Measurements from ENCODE around the gene PJA2. TPM values are rescaled to one million over a fixed set of nuclear protein-coding genes. Genes with fewer than 3 reads are reported as not detected.

Gene PJA2
- total and polyA plus RNA-seq, 2 donors (not counting 1 experiment from before 2014, with no cell fraction given), result 21.3 to 90.4 TPM

DNA sequence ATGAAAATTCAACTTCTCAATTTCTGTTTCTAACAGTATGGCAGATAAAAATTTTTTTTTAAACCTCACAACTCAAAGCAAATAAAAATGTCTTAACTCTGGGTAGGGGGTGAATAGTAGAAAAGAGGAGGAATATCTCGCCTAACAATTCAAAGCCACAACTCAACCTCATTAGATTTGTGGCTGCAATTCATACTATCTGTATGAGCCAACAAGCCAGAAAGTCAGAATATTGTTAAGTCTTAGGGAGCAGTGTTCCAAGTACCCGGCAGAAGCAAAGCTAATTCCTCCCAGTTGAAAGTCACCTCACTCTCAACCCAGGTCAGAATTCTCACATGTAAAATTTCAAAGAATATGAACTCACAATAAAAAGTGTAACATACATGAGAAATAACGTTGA lies 15.0 kb downstream of the PJA2 start:
- no peak overlapping the region for H3K4me3 Mint-ChIP-seq
- no peak overlapping the region for H3K4me2 ChIP-seq (replicated peaks; ENCODE audit: low read depth, low read length, poor library complexity, severe bottlenecking)
- H3K36me3 ChIP-seq (replicated peaks in 1 of 2; ENCODE audit: control extremely low read depth in 1 of 2, control insufficient read depth in 1 of 2, extremely low read depth in 1 of 2, insufficient read depth in 2 of 2, low read length in 1 of 2), result peaks cover 4% of the 10 kb centered on the region in 2 experiments
- peaks cover 73% of the 10 kb centered on the region for H3K4me1 Mint-ChIP-seq
- TF ChIP-seq EZH2 (IDR thresholded peaks at IDR 0.05; ENCODE audit: borderline replicate concordance, insufficient read depth, low read depth, low read length, poor library complexity, severe bottlenecking), result no peak
- TF ChIP-seq, protein P1, sequence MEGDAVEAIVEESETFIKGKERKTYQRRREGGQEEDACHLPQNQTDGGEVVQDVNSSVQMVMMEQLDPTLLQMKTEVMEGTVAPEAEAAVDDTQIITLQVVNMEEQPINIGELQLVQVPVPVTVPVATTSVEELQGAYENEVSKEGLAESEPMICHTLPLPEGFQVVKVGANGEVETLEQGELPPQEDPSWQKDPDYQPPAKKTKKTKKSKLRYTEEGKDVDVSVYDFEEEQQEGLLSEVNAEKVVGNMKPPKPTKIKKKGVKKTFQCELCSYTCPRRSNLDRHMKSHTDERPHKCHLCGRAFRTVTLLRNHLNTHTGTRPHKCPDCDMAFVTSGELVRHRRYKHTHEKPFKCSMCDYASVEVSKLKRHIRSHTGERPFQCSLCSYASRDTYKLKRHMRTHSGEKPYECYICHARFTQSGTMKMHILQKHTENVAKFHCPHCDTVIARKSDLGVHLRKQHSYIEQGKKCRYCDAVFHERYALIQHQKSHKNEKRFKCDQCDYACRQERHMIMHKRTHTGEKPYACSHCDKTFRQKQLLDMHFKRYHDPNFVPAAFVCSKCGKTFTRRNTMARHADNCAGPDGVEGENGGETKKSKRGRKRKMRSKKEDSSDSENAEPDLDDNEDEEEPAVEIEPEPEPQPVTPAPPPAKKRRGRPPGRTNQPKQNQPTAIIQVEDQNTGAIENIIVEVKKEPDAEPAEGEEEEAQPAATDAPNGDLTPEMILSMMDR (IDR thresholded peaks at IDR 0.05), result no peak
- WGBS (ENCODE audit: insufficient coverage), result 40% methylated on average over 1 of the region's 3 CpGs
- H3K9me3 Mint-ChIP-seq (ENCODE audit: insufficient read depth), result no peaks in the 10 kb centered on the region
- H3K4me1 ChIP-seq (ENCODE audit: control insufficient read depth in 2 of 2, insufficient read depth in 2 of 2, low read length in 2 of 2), result peaks cover 11 to 24% of the 10 kb centered on the region in 2 donors
- H3K27ac ChIP-seq (ENCODE audit: low read length in 2 of 2), result no peak overlapping the region
- H4K20me1 ChIP-seq (ENCODE audit: control insufficient read depth, insufficient read depth, low read length, poor library complexity, severe bottlenecking), result peaks cover 89% of the 10 kb centered on the region
- intact Hi-C loops (cut with micrococcal nuclease), result no loop called here
- no peak overlapping the region for H3K27ac Mint-ChIP-seq
- ATAC-seq (ENCODE audit: low read depth) (no peak), DNase-seq (no peak)
- ChIA-PET POLR2A (no interaction called here), CTCF (no interaction called here)
- no peaks in the 10 kb centered on the region for H3K27me3 ChIP-seq (replicated peaks in 1 of 4; ENCODE audit: control extremely low read depth in 1 of 4, control insufficient read depth in 3 of 4, insufficient read depth in 4 of 4, low read length in 3 of 4)
- H3K27me3 Mint-ChIP-seq, result no peaks in the 10 kb centered on the region
- no peak overlapping the region for H3K4me3 ChIP-seq (ENCODE audit: control extremely low read depth in 1 of 5, extremely low read depth in 1 of 5, insufficient read depth in 1 of 5, low read depth in 2 of 5, low read length in 4 of 5)
- H3K9me3 ChIP-seq (ENCODE audit: control extremely low read depth in 1 of 3, control insufficient read depth in 2 of 3, insufficient read depth in 1 of 3, low read length in 2 of 3), result no peaks in the 10 kb centered on the region
- no peak overlapping the region for H2AFZ ChIP-seq (ENCODE audit: insufficient read depth, low read depth, low read length, poor library complexity, severe bottlenecking)
- H3K9ac ChIP-seq (ENCODE audit: low read length), result no peak overlapping the region
- H3K79me2 ChIP-seq (ENCODE audit: control insufficient read depth, insufficient read depth, low read length), result peaks cover 100% of the 10 kb centered on the region

DNA sequence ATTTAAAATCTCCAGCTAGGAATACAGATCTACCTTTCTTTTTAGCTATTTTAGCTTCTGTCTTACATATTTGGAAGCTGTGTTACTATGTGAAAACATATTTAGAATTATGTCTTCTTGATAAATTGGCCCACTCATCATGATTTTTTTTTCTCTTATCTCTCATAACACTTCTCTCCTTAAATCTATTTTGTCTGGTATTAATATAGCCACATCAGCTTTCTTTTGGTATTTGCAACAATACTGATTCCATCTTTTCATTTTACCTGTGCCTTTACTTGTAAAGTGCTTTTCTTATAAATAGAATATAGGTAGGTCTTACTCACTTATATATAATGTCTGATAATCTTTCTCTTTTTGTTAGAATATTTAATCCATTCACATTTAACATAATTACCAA lies 19.6 kb downstream of the PJA2 start:
- Histone ChIP-seq H2AFZ (ENCODE audit: insufficient read depth, low read depth, low read length, poor library complexity, severe bottlenecking) (no peak overlapping the region), H4K20me1 (ENCODE audit: control insufficient read depth, insufficient read depth, low read length, poor library complexity, severe bottlenecking) (peaks cover 83% of the 10 kb centered on the region), H3K27me3 (replicated peaks in 1 of 4; ENCODE audit: control extremely low read depth in 1 of 4, control insufficient read depth in 3 of 4, insufficient read depth in 4 of 4, low read length in 3 of 4) (no peaks in the 10 kb centered on the region), H3K4me3 (ENCODE audit: control extremely low read depth in 1 of 5, extremely low read depth in 1 of 5, insufficient read depth in 1 of 5, low read depth in 2 of 5, low read length in 4 of 5) (no peak overlapping the region), H3K79me2 (ENCODE audit: control insufficient read depth, insufficient read depth, low read length) (peaks cover 100% of the 10 kb centered on the region), H3K9me3 (ENCODE audit: control extremely low read depth in 1 of 3, control insufficient read depth in 2 of 3, insufficient read depth in 1 of 3, low read length in 2 of 3) (no peaks in the 10 kb centered on the region), H3K4me1 (ENCODE audit: control insufficient read depth in 2 of 2, insufficient read depth in 2 of 2, low read length in 2 of 2) (peaks cover 1 to 13% of the 10 kb centered on the region in 2 donors), H3K36me3 (replicated peaks in 1 of 2; ENCODE audit: control extremely low read depth in 1 of 2, control insufficient read depth in 1 of 2, extremely low read depth in 1 of 2, insufficient read depth in 2 of 2, low read length in 1 of 2) (peaks cover 0 to 5% of the 10 kb centered on the region in 2 experiments), H3K4me2 (replicated peaks; ENCODE audit: low read depth, low read length, poor library complexity, severe bottlenecking) (no peak overlapping the region), H3K27ac (ENCODE audit: low read length in 2 of 2) (no peak overlapping the region), H3K9ac (ENCODE audit: low read length) (no peak overlapping the region)
- Mint-ChIP-seq H3K27me3 (no peaks in the 10 kb centered on the region), H3K4me3 (no peak overlapping the region), H3K9me3 (ENCODE audit: insufficient read depth) (no peaks in the 10 kb centered on the region), H3K4me1 (peaks cover 76% of the 10 kb centered on the region), H3K27ac (no peak overlapping the region)
- DNase-seq (no peak), ATAC-seq (ENCODE audit: low read depth) (no peak)
- CTCF ChIA-PET, result interaction anchor here (0.6 kb wide), 1 partner anchor 867 kb away, joined by 3 read pairs; no protein-coding TSS in a partner anchor
- POLR2A ChIA-PET, result no interaction called here
- TF ChIP-seq EZH2 (IDR thresholded peaks at IDR 0.05; ENCODE audit: borderline replicate concordance, insufficient read depth, low read depth, low read length, poor library complexity, severe bottlenecking), result no peak
- TF ChIP-seq, protein P1 (IDR thresholded peaks at IDR 0.05), result no peak
- intact Hi-C loops (cut with micrococcal nuclease), result no loop called here
